Measurements from ENCODE around the gene SHFL. TPM values are rescaled to one million over a fixed set of nuclear protein-coding genes. Genes with fewer than 3 reads are reported as not detected.

Gene SHFL
- total and polyA plus RNA-seq, 2 of the 4 experiments (the other 2 are of a cell fraction), result 9.0 to 32.1 TPM

- TF ChIP-seq ELK1 (IDR thresholded peaks at IDR 0.05; ENCODE audit: borderline replicate concordance, low read depth, low read length), result no peak
These were observed 575 bp downstream of the SHFL start (continued) for GRCh38 chr19:10086591-10087192.

GRCh38 chr19:10087296-10088061 lies 1.4 kb downstream of the SHFL start:
- ATAC-seq (ENCODE audit: low read depth) (no peak), DNase-seq (no peak)
- Histone ChIP-seq H4K91ac (ENCODE audit: insufficient read depth, low read depth, low read length) (no peak overlapping the region), H3K4me1 (ENCODE audit: control insufficient read depth, insufficient read depth, low read length) (no peaks in the 10 kb centered on the region), H3K4me3 (ENCODE audit: insufficient read depth, low read depth, low read length) (peak overlapping the region; percentile 86; the same call in 1 of the 2 replicates), H3K79me1 (ENCODE audit: low read depth in 1 of 2, low read length in 2 of 2) (peaks cover 3 to 24% of the 10 kb centered on the region in 2 experiments; a peak in 3 of 4 replicates), H3K23ac (ENCODE audit: low read depth, low read length) (0 out of 2 replicates have a peak overlapping the region, but pooled peaks have one; percentile 15), H3K27ac (ENCODE audit: insufficient read depth, low read length) (no peak overlapping the region), H3K18ac (ENCODE audit: low read depth, low read length) (no peak overlapping the region), H3K14ac (replicated peaks; ENCODE audit: low read depth, low read length) (no peak overlapping the region), H3K9me3 (ENCODE audit: control insufficient read depth, insufficient read depth, low read length) (no peaks in the 10 kb centered on the region), H2BK120ac (ENCODE audit: low read depth, low read length) (no peak overlapping the region), H2AFZ (replicated peaks; ENCODE audit: low read length, poor library complexity) (peak overlapping the region; percentile 98), H2BK15ac (ENCODE audit: low read depth, low read length) (no peak overlapping the region), H3K4ac (ENCODE audit: low read depth, low read length) (no peak overlapping the region), H3K4me2 (ENCODE audit: low read depth, low read length) (peak overlapping the region; percentile 74; the same call in 1 of the 2 replicates), H3K36me3 (ENCODE audit: control insufficient read depth, insufficient read depth, low read length) (peaks cover 25% of the 10 kb centered on the region; the same call in 1 of the 2 replicates), H3K27me3 (ENCODE audit: control insufficient read depth, insufficient read depth, low read length) (no peaks in the 10 kb centered on the region), H4K20me1 (ENCODE audit: insufficient read depth, low read length) (no peaks in the 10 kb centered on the region), H2AK5ac (ENCODE audit: low read depth, low read length) (no peak overlapping the region), H3K56ac (ENCODE audit: extremely low read depth, insufficient read depth, low read length) (no peak overlapping the region), H4K5ac (ENCODE audit: low read depth, low read length) (no peak overlapping the region), H2AK9ac (replicated peaks; ENCODE audit: low read depth, low read length, poor library complexity) (peak overlapping the region; percentile 48), H2BK20ac (ENCODE audit: low read depth, low read length) (no peak overlapping the region), H4K8ac (ENCODE audit: low read depth in 2 of 2, low read length in 2 of 2) (peak overlapping the region in 1 of 2 experiments; percentile 89; a peak in 1 of 4 replicates), H2BK5ac (ENCODE audit: low read depth, low read length, poor library complexity, severe bottlenecking) (no peak overlapping the region), H3K9me1 (ENCODE audit: insufficient read depth, low read length) (peaks cover 13% of the 10 kb centered on the region; the same call in 1 of the 2 replicates), H3K9ac (ENCODE audit: low read depth, low read length) (no peak overlapping the region)
- in situ Hi-C loops (cut with MboI; ENCODE audit: low sequenced_read_pairs) (no loop called here), dilution Hi-C loops (cut with HindIII; ENCODE audit: low sequenced_read_pairs, unreplicated experiment) (no loop called here), intact Hi-C loops (cut with micrococcal nuclease) (no loop called here)
- TF ChIP-seq NFE2L2 (IDR thresholded peaks at IDR 0.05; ENCODE audit: low read depth, low read length) (no peak), RAD21 (IDR thresholded peaks at IDR 0.05; ENCODE audit: low read length) (no peak), CHD1 (IDR thresholded peaks at IDR 0.05; ENCODE audit: low read depth, low read length) (no peak), FOS (IDR thresholded peaks at IDR 0.05; ENCODE audit: low read depth, low read length) (no peak), SMC3 (IDR thresholded peaks at IDR 0.05; ENCODE audit: low read depth, low read length) (no peak), POLR2A (IDR thresholded peaks at IDR 0.05; ENCODE audit: low read depth, low read length) (no peak), RFX5 (IDR thresholded peaks at IDR 0.05; ENCODE audit: low read depth, low read length) (no peak), CEBPB (IDR thresholded peaks at IDR 0.05; ENCODE audit: low read depth, low read length) (no peak)
- CTCF ChIA-PET, result no interaction called here
- BruUV-seq (replicated peaks), result no TSS peak
- POLR2A ChIA-PET (ENCODE audit: unreplicated experiment), result no interaction called here
- 90% methylated on average over 2 of the region's 18 CpGs; no CpG with 5 or more reads in 1 of the 2 experiments for WGBS, 2 experiments (ENCODE audit: extremely low coverage in 2 of 2, insufficient read length in 1 of 2)

Data from IMR-90 (cell line).